Uterus (tissue), 2 donors: ENCODE results near the gene HHAT.

ENCODE experiments used
- POLR2A ChIP-seq, 2 donors: fragments of 450-650 bp; IDR thresholded peaks; one replicate each; pipeline ENCODE4 v1.6.1; 2016; ENCODE audit warnings: antibody characterized with exemption in 2 of 2, mild to moderate bottlenecking in 1 of 2, moderate library complexity in 1 of 2
- TF ChIP-seq, protein P1 (sequence below), 4 experiments: fragments of 200-600 bp in 2 of 4; fragments of 450-650 bp in 2 of 4; sonication (generic) in 2 of 4; IDR thresholded peaks; one replicate each; pipeline ENCODE4 v1.5.1; 2016 to 2019; ENCODE audit warnings: antibody characterized with exemption in 4 of 4, mild to moderate bottlenecking in 2 of 4, moderate library complexity in 1 of 4

DNA sequence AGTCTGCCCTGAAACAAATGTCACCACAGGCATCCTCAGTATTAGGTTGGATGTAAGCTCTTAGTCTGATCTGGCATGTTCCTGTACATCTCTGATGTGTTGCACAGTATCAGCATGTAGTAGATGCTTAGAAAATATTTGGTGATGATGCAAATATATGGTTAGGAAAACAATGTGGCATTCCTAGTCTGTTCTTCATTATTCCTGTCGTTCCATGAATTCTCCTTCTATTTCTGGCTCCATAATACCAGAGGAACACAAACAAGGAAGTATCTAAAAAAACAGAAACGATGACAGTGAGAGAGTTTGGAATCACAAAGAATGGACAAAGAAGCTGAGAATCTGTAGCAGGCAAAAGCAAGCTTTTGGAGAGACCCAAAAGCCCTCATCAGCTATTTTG lies 236.6 kb downstream of the HHAT start:
- TF ChIP-seq, protein P1, sequence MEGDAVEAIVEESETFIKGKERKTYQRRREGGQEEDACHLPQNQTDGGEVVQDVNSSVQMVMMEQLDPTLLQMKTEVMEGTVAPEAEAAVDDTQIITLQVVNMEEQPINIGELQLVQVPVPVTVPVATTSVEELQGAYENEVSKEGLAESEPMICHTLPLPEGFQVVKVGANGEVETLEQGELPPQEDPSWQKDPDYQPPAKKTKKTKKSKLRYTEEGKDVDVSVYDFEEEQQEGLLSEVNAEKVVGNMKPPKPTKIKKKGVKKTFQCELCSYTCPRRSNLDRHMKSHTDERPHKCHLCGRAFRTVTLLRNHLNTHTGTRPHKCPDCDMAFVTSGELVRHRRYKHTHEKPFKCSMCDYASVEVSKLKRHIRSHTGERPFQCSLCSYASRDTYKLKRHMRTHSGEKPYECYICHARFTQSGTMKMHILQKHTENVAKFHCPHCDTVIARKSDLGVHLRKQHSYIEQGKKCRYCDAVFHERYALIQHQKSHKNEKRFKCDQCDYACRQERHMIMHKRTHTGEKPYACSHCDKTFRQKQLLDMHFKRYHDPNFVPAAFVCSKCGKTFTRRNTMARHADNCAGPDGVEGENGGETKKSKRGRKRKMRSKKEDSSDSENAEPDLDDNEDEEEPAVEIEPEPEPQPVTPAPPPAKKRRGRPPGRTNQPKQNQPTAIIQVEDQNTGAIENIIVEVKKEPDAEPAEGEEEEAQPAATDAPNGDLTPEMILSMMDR (IDR thresholded peaks at IDR 0.05), result no peak
- TF ChIP-seq POLR2A (IDR thresholded peaks at IDR 0.05), result no peak
